Parathyroid adenoma (tissue), 2 donors: ENCODE results near the gene NEK7.

ENCODE experiments used
- H2AFZ ChIP-seq: fragments of 300-600 bp; sonication (generic); one replicate; pipeline ENCODE4 v1.7.0; 2017; ENCODE audit warnings: antibody characterized with exemption, mild to moderate bottlenecking
- H3K27ac ChIP-seq: fragments of 300-600 bp; sonication (generic); one replicate; pipeline ENCODE4 v1.7.0; 2017
- H3K27me3 ChIP-seq: fragments of 300-600 bp; sonication (generic); one replicate; pipeline ENCODE4 v1.7.0; 2017; ENCODE audit warnings: low read length; ENCODE audit not compliant: control insufficient read depth, insufficient read depth
- H3K36me3 ChIP-seq: fragments of 300-600 bp; sonication (generic); one replicate; pipeline ENCODE4 v1.7.0; 2017; ENCODE audit warnings: low read length; ENCODE audit not compliant: control insufficient read depth, insufficient read depth
- H3K4me1 ChIP-seq: fragments of 300-600 bp; sonication (generic); one replicate; pipeline ENCODE4 v1.7.0; 2017; ENCODE audit warnings: control low read depth
- H3K4me2 ChIP-seq: fragments of 300-600 bp; sonication (generic); one replicate; pipeline ENCODE4 v1.7.0; 2017; ENCODE audit warnings: low read length
- H3K4me3 ChIP-seq: fragments of 300-600 bp; sonication (generic); one replicate; pipeline ENCODE4 v1.7.0; 2017; ENCODE audit warnings: low read depth, low read length
- H3K79me2 ChIP-seq: fragments of 300-600 bp; sonication (generic); one replicate; pipeline ENCODE4 v1.7.0; 2017; ENCODE audit warnings: control low read depth
- H3K9ac ChIP-seq: fragments of 300-600 bp; sonication (generic); one replicate; pipeline ENCODE4 v1.7.0; 2017; ENCODE audit warnings: mild to moderate bottlenecking
- H3K9me3 ChIP-seq: fragments of 300-600 bp; sonication (generic); one replicate; pipeline ENCODE4 v1.7.0; 2017; ENCODE audit warnings: low read length; ENCODE audit not compliant: control insufficient read depth
- TF ChIP-seq, protein P1 (sequence below): fragments of 300-600 bp; sonication (generic); IDR thresholded peaks from one replicate; pipeline ENCODE4 v1.7.0; 2017; ENCODE audit warnings: antibody characterized with exemption, mild to moderate bottlenecking
- donor health status: primary hyperparathyroidism.

NEK7 gene

DNA sequence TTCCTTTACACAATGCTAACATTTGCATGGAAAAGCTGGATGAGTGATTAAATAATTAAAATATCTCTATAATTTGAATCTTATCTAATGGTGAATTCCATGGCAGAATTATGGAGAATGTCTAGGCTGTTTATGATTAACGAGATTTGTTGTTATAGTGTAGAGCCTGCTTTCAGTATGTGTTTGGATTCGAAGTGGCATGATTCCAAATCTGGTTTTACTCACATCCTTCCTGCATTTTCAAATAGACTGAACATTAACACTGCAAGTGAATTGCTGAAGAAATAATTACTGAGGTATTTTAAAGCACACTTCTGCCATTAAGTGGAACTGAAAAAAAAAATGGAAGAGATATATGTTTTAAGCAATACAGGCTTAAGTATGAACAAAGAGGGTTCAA lies 5.1 kb upstream of the NEK7 start:
- no peaks in the 10 kb centered on the region for H3K9me3 ChIP-seq
- H3K27ac ChIP-seq, result no peak overlapping the region
- no peak overlapping the region for H3K4me2 ChIP-seq
- TF ChIP-seq, protein P1, sequence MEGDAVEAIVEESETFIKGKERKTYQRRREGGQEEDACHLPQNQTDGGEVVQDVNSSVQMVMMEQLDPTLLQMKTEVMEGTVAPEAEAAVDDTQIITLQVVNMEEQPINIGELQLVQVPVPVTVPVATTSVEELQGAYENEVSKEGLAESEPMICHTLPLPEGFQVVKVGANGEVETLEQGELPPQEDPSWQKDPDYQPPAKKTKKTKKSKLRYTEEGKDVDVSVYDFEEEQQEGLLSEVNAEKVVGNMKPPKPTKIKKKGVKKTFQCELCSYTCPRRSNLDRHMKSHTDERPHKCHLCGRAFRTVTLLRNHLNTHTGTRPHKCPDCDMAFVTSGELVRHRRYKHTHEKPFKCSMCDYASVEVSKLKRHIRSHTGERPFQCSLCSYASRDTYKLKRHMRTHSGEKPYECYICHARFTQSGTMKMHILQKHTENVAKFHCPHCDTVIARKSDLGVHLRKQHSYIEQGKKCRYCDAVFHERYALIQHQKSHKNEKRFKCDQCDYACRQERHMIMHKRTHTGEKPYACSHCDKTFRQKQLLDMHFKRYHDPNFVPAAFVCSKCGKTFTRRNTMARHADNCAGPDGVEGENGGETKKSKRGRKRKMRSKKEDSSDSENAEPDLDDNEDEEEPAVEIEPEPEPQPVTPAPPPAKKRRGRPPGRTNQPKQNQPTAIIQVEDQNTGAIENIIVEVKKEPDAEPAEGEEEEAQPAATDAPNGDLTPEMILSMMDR, result no peak
- no peak overlapping the region for H3K4me3 ChIP-seq
- H3K79me2 ChIP-seq, result no peaks in the 10 kb centered on the region
- H3K36me3 ChIP-seq, result no peaks in the 10 kb centered on the region
- H2AFZ ChIP-seq, result no peak overlapping the region
- H3K27me3 ChIP-seq, result no peaks in the 10 kb centered on the region
- H3K9ac ChIP-seq, result no peak overlapping the region
- no peaks in the 10 kb centered on the region for H3K4me1 ChIP-seq

- Histone ChIP-seq H3K36me3 (no peaks in the 10 kb centered on the region), H3K4me1 (no peaks in the 10 kb centered on the region), H3K9me3 (no peaks in the 10 kb centered on the region), H3K27me3 (no peaks in the 10 kb centered on the region), H3K9ac (no peak overlapping the region), H3K27ac (no peak overlapping the region), H3K79me2 (no peaks in the 10 kb centered on the region), H2AFZ (no peak overlapping the region), H3K4me2 (no peak overlapping the region), H3K4me3 (no peak overlapping the region)
- TF ChIP-seq, protein P1, result no peak
Observed at GRCh38 chr1:198153103-198153502, 3.7 kb upstream of the NEK7 start.

GRCh38 chr1:198153804-198154203 lies 3.0 kb upstream of the NEK7 start:
- Histone ChIP-seq H3K4me2 (no peak overlapping the region), H3K27ac (no peak overlapping the region), H3K79me2 (no peaks in the 10 kb centered on the region), H3K36me3 (no peaks in the 10 kb centered on the region), H3K4me1 (no peaks in the 10 kb centered on the region), H3K9ac (no peak overlapping the region), H2AFZ (no peak overlapping the region), H3K27me3 (no peaks in the 10 kb centered on the region), H3K4me3 (no peak overlapping the region), H3K9me3 (no peaks in the 10 kb centered on the region)
- TF ChIP-seq, protein P1, result no peak

DNA sequence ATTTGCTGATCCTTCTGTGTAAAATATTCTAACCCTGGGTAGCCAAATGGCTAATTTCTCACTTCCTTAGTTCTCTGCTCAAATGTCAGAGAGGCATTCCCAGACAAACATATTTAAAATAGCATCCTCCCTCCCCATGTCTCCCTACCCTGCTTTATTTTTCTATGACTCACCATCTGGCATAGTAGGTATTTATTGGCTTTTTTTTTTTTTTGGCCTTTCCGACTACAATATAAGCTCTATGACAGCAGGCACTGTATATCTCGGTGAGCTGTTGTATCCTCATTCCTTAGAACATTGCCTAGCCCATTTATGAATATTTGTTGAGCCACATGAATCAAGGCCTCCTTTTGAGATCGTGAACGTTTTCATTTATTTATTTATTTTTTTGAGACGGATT lies 1.5 kb upstream of the NEK7 start:
- Histone ChIP-seq H3K4me2 (no peak overlapping the region), H3K9ac (no peak overlapping the region), H3K36me3 (no peaks in the 10 kb centered on the region), H3K27me3 (no peaks in the 10 kb centered on the region), H3K79me2 (peaks cover 3% of the 10 kb centered on the region), H3K9me3 (no peaks in the 10 kb centered on the region), H3K4me3 (no peak overlapping the region), H2AFZ (no peak overlapping the region), H3K27ac (no peak overlapping the region), H3K4me1 (no peaks in the 10 kb centered on the region)
- TF ChIP-seq, protein P1, result no peak

GRCh38 chr1:198156111-198156744 lies 570 bp upstream of the NEK7 start:
- H3K79me2 ChIP-seq, result peaks cover 7% of the 10 kb centered on the region
- no peaks in the 10 kb centered on the region for H3K4me1 ChIP-seq

More at GRCh38 chr1:198156111-198156744, 570 bp upstream of the NEK7 start:
- H3K4me2 ChIP-seq, result peak overlapping the region; percentile 88
- H3K36me3 ChIP-seq, result no peaks in the 10 kb centered on the region
- no peaks in the 10 kb centered on the region for H3K9me3 ChIP-seq
- H3K4me3 ChIP-seq, result peak overlapping the region; percentile 84
- H3K27me3 ChIP-seq, result no peaks in the 10 kb centered on the region
- peak overlapping the region; percentile 93 for H2AFZ ChIP-seq
- peak overlapping the region; percentile 79 for H3K27ac ChIP-seq
- TF ChIP-seq, protein P1, result peak; percentile 51
- H3K9ac ChIP-seq, result no peak overlapping the region
